Measurements from ENCODE around the gene CCZ1B.
"Not testable (repeated sequence)": the region's sequence is repeated elsewhere in the genome, so short reads cannot be mapped to it uniquely, and the experiment has no call there.

CCZ1B gene

GRCh38 chr7:6830026-6830425 lies 4.0 kb upstream of the CCZ1B start:
- not testable (repeated sequence) for DNase-seq

GRCh38 chr7:6829616-6830015 lies 3.5 kb upstream of the CCZ1B start:
- not testable (repeated sequence) for DNase-seq

DNA sequence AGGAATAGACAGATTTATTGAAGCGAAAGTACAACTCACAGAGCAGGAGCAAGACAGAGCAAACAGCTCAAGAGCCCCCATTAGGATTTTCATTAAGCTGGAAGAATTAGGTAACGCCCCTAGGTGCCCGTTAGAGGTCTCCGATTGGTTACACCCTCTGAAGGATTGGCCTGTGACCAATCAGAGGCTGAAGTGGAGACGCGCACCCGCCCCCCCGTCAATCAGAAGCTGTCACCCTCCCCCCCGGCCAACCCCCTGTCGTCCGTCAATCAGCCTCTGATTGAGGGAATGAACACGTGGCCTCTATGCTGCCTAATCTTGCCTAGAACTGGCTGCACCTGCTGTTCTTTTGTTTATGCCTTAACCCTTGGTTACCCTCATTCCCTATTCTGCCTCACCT lies 1.1 kb upstream of the CCZ1B start:
- peak; percentile 79 for DNase-seq

GRCh38 chr7:6825236-6826125 lies 594 bp downstream of the CCZ1B start:
- not testable (repeated sequence) for DNase-seq

DNA sequence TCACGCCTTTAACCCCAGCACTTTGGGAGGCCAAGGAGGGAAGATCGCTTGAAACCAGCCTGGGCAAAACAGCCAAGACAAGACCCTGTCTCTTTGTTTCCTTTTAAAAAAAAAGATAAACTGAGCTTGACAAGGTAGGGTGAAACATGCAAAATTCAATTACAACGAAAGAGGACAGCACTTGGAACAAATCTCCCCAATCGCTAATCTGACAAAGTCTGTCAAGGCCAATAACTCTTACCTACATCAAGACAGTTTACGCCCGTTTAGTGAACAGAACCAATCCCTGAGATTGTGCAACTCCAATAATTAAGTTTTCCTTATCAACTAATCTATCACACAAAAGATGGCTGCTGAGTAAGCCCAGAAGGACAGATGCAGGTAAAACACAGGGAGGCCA lies 4.5 kb downstream of the CCZ1B start:
- DNase-seq: not testable (repeated sequence)

GRCh38 chr7:6815470-6815869 lies 10.6 kb downstream of the CCZ1B start:
- DNase-seq: not testable (repeated sequence)

DNA sequence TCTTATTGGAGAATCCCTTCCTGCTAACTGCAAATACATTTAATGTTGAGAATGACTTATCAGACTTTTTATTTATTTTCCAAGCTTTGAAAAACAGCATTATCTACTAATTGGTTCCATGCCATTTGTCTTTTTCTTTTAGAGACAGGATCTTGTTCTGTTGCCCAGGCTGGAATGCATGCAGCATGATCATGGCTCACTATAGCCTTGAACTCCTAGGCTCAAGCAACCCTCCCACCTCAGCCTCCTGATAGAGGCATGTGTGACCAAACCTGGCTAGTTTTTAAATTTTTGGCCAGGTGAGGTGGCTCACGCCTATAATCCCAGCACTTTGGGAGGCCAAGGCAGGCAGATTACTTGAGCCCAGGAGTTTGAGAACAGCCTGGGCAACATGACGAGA lies 13.1 kb downstream of the CCZ1B start:
- not testable (repeated sequence) for DNase-seq

- not testable (repeated sequence) for DNase-seq
Observed at GRCh38 chr7:6807959-6808358, 18.1 kb downstream of the CCZ1B start.

DNA sequence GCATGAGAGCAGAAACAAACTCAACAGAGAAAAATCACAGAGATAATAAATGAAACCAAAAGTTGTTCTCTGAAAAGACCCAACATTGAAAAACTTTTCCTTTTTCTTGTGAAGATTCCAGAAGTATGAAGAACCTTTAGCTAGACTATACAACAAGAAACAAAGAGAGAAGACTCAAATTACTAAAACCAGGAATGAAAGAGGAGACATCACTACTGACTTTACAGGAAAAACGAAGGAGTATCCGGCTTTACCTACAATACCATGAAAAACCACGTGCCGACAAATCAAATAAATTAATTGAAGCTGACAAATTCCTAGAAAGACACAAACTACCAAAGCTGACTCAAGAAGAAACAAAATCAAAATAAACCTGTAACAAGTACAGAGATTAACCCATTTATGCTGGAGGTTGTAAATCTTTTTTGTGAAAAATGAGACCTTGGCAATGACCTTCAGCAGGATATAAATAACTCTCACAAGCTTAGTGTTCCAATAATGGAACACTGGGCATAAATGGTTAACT lies 18.6 kb downstream of the CCZ1B start:
- not testable (repeated sequence) for DNase-seq

- DNase-seq: not testable (repeated sequence)
Observed at GRCh38 chr7:6800331-6800730, 25.7 kb downstream of the CCZ1B start.

- DNase-seq: not testable (repeated sequence)
Observed at GRCh38 chr7:6799887-6800286, 26.2 kb downstream of the CCZ1B start.

DNA sequence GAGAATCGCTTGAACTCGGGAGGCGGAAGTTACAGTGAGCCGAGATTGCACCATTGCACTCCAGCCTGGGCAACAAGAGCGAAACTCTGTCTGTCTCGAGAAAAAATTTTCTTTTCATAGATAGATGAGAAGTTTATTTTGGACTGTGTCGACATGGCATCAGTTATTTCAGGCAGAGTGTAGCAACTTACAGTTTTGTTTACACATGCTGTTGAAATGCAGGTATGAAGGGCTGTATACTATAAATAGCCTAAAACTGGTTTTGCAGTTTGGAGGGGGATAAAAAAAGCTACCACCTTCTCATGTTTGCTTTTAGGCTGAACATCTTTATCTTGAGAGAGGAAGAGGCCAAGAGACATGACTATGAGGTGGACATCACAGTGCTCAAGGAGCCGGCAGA lies 28.0 kb downstream of the CCZ1B start:
- not testable (repeated sequence) for DNase-seq

GRCh38 chr7:6797218-6797617 lies 28.9 kb downstream of the CCZ1B start:
- DNase-seq: not testable (repeated sequence)

DNA sequence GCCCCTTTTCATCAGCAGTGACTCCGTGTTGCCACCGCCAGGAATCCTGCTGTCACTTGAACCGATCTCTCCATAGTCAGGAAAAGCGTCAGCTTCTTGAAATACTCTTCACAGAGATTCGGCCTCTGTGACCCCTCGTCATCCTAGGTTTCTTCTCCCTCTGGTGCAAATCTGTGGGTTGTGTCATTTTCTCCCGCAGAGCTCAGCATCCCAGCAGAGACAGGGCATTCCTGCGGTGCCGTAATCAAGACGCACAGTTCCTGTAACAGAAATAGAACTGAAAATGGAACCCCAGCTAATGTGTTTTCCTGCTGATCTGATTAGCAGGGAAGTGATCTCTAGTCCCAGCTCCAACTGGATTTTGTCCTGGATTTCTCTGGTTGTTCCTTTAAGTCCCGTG lies 31.8 kb downstream of the CCZ1B start:
- not testable (repeated sequence) for DNase-seq

- DNase-seq: not testable (repeated sequence)
Observed at GRCh38 chr7:6792113-6792872, 33.8 kb downstream of the CCZ1B start.

DNA sequence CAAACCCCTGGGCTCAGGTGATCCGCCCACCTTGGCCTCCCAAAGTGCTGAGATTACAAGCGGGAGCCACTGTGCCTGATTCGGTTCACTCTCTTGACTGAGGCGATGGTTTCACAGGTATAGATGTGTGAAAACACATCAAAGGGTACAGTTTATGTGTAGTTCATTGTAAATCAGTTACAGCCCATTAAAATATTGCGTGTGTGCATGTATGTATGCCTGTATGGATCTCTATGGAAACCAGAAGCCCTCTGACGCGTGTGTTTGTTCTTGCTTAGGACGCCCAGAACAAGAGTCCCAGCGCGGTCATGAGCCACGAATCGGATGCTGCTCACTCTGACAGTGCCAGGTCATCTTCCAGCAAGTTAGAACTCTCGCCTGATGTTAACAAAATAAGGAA lies 36.7 kb downstream of the CCZ1B start:
- DNase-seq: not testable (repeated sequence)

DNA sequence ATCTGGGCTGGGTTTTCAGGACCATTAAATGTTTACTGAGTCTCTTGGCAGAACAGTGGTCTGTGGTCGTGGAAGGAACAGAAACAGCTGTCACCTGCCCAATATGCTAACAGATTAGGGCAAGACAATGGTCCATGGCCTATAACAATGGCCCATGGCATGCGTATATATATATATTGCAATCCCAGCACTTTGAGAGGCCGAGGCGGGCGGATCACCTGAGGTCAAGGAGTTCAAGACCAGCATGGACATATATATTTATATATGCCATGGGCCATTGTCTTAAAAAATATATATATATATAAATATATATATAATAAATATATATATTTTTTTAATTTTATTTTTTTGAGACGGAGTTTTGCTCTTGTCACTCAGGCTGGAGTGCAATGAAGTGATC lies 44.5 kb downstream of the CCZ1B start:
- DNase-seq: not testable (repeated sequence)

DNA sequence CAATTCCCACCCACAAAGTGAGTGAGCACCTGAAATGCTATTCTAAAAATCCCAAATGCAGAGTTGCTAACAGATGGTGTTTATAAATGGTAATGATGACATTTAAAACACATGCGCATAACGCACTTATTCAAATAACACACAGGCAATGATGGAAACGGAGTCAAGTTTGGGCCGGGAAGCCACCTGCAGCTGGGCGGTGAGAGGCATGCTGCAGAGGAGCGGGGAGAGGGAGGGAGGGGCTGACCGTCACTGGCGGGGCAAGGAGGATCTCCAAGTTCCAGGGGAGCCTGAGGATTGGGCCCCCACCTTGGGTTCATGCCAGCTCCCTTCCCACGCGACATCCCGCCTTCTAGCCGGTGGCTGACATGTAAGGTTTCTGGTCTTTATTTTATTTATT lies 64.9 kb downstream of the CCZ1B start:
- not testable (repeated sequence) for DNase-seq

- DNase-seq: not testable (repeated sequence)
Observed at GRCh38 chr7:6753964-6754363, 72.1 kb downstream of the CCZ1B start, which contains the start of gene RSPH10B2. RSPH10B2 (plus strand) TSS chr7:6754103; CDS start chr7:6757678, 3,575 bp downstream.

DNA sequence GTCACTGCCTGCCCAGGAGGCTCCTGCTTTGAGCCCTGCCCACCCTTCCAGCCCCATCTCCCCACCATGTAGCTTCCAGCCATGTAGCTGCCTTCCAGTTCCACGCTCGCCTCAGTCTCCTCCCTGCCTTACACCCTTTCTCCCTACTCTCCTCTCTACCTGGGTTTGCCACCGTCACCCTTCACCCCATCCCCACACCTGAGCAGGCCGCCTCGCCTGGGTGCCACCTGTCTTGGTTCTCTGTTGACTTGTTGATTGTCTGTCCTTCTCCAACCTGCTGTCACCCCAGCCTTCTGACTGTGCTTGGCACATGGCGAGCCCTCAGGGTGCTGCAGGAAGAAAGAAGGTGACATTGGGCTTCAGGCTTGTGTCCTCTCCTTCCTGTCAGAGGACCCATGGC lies 75.9 kb downstream of the CCZ1B start:
- not testable (repeated sequence) for DNase-seq

GRCh38 chr7:6749335-6749734 lies 76.7 kb downstream of the CCZ1B start:
- not testable (repeated sequence) for DNase-seq
